Esophagus muscularis mucosa (tissue), 4 donors: ENCODE measurements around the gene S1PR2. TPM values are rescaled to one million over a fixed set of nuclear protein-coding genes. Genes with fewer than 3 reads are reported as not detected.
"Not testable (repeated sequence)": the region's sequence is repeated elsewhere in the genome, so short reads cannot be mapped to it uniquely, and the experiment has no call there.

Experiments used
- DNase-seq: peaks from one replicate; pipeline ENCODE4 v3.0.0-alpha.2; 2017; ENCODE audit errors: extremely low spot score
- H3K27ac ChIP-seq, 4 donors: fragments of 200-600 bp; sonication (generic); replicated peaks in 1 of 4; 1 replicate in 3 of 4; 2 replicates in 1 of 4; pipeline ENCODE4 v1.5.1; 2016 to 2019; ENCODE audit warnings: mild to moderate bottlenecking in 1 of 4
- H3K27me3 ChIP-seq, 4 donors: fragments of 200-600 bp; sonication (generic); one replicate each; pipeline versions ENCODE4 v1.5.1 to v1.6.0; 2016 to 2019
- H3K36me3 ChIP-seq, 4 donors: fragments of 200-600 bp; sonication (generic); one replicate each; pipeline ENCODE4 v1.5.1; 2016 to 2019
- H3K4me1 ChIP-seq, 4 donors: fragments of 200-600 bp; sonication (generic); one replicate each; pipeline ENCODE4 v1.5.1; 2016 to 2019
- H3K4me3 ChIP-seq, 4 donors: fragments of 200-600 bp; sonication (generic); 1 replicate in 2 of 4; 2 replicates in 2 of 4; pipeline ENCODE4 v1.5.1; 2016 to 2019; ENCODE audit warnings: mild to moderate bottlenecking in 4 of 4, moderate library complexity in 1 of 4
- H3K9me3 ChIP-seq, 4 donors: fragments of 200-600 bp; sonication (generic); 1 replicate in 3 of 4; 2 replicates in 1 of 4; pipeline ENCODE4 v1.5.1; 2016 to 2019
- EP300 ChIP-seq: sonication (generic); formaldehyde crosslinking; IDR thresholded peaks from one replicate; pipeline ENCODE4 v1.6.1; 2017; ENCODE audit warnings: antibody characterized with exemption
- POLR2A ChIP-seq: fragments of 450-650 bp; IDR thresholded peaks from one replicate; pipeline ENCODE4 v1.6.1; 2017; ENCODE audit warnings: antibody characterized with exemption, moderate library complexity, mild to moderate bottlenecking, low read depth
- POLR2AphosphoS5 ChIP-seq, 2 donors: sonication (generic); formaldehyde crosslinking; IDR thresholded peaks; one replicate each; pipeline ENCODE4 v1.6.1; 2017; ENCODE audit warnings: antibody characterized with exemption in 2 of 2
- WGBS: methylation state at CpG from one replicate; pipeline ENCODE4 v1.1.5; 2018; 5-methylcytosine and 5-hydroxymethylcytosine counted together
- intact Hi-C: fragments of 100-400 bp; cut with DNase I; formaldehyde crosslinking; loops from one replicate; pipeline ENCODE4 v1.15.1; 2023
- total RNA-seq, 4 donors: library from RNA; depleted of rRNA; stranded (reverse); fragments of >200 nt; gene quantifications; one replicate each; pipeline versions ENCODE4 v1.1.0 to v1.2.1, GENCODE V29; 2016
- TF ChIP-seq, protein P1 (sequence below), 3 experiments: fragments of 200-600 bp in 2 of 3; fragments of 450-650 bp in 1 of 3; sonication (generic) in 2 of 3; IDR thresholded peaks; one replicate each; pipeline ENCODE4 v1.5.1; 2017 to 2019; ENCODE audit warnings: antibody characterized with exemption in 3 of 3, mild to moderate bottlenecking in 2 of 3, moderate library complexity in 1 of 3

The S1PR2 gene
- total RNA-seq, 4 donors from 2014 or later: 14.5 to 27.7 (median 20.4) TPM

DNA sequence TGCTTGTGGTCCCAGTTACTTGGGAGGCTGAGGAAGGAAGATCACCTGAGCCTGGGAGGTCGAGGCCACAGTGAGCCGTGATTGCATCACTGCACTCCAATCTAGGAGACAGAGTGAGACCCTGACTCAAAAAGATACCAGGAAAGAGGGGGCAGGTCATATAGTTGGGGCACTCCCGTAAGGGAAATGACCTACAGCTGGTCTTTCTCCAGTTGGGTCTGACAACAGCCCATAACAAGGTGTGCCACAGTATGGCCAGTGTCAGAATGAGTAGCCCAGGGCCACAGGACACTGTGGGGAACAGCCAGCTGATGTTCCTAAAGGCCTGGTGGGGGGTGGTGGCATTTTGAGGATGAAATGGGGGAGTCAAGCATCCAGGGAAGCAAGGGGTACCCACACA is 47.2 kb downstream of the S1PR2 start:
- Histone ChIP-seq H3K9me3 (no peaks in the 10 kb centered on the region), H3K4me3 (no peak overlapping the region), H3K27me3 (no peaks in the 10 kb centered on the region), H3K4me1 (no peaks in the 10 kb centered on the region), H3K36me3 (peaks cover 22 to 61% (median 53%) of the 10 kb centered on the region in 4 donors), H3K27ac (no peak overlapping the region)
- WGBS: 84% methylated on average over 3 of the region's 3 CpGs
- DNase-seq: no peak
- TF ChIP-seq EP300 (no peak), POLR2AphosphoS5 (IDR thresholded peaks at IDR 0.05) (no peak), POLR2A (no peak)
- TF ChIP-seq, protein P1, sequence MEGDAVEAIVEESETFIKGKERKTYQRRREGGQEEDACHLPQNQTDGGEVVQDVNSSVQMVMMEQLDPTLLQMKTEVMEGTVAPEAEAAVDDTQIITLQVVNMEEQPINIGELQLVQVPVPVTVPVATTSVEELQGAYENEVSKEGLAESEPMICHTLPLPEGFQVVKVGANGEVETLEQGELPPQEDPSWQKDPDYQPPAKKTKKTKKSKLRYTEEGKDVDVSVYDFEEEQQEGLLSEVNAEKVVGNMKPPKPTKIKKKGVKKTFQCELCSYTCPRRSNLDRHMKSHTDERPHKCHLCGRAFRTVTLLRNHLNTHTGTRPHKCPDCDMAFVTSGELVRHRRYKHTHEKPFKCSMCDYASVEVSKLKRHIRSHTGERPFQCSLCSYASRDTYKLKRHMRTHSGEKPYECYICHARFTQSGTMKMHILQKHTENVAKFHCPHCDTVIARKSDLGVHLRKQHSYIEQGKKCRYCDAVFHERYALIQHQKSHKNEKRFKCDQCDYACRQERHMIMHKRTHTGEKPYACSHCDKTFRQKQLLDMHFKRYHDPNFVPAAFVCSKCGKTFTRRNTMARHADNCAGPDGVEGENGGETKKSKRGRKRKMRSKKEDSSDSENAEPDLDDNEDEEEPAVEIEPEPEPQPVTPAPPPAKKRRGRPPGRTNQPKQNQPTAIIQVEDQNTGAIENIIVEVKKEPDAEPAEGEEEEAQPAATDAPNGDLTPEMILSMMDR (IDR thresholded peaks at IDR 0.05): no peak
- intact Hi-C loops: no loop called here

DNA sequence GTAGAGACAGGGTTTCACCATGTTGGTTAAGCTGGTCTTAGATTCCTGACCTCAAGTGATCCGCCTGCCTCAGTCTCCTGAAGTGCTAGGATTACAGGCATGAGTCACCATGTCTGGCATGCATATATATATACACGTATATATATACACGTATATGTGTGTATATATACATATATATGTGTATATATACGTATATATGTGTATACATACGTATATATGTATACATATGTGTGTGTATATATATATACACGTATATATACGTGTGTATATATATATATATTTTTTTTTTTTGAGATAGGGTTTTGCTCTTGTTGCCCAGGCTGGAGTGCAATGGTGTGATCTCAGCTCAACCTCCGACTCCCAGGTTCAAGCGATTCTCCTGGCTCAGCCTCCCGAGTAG is 48.3 kb downstream of the S1PR2 start:
- Histone ChIP-seq H3K27ac (no peak overlapping the region), H3K27me3 (no peaks in the 10 kb centered on the region), H3K36me3 (peaks cover 22 to 72% (median 63%) of the 10 kb centered on the region in 4 donors), H3K4me1 (no peaks in the 10 kb centered on the region), H3K9me3 (no peaks in the 10 kb centered on the region), H3K4me3 (no peak overlapping the region)
- no peak for TF ChIP-seq POLR2A
- no peak for TF ChIP-seq EP300
- TF ChIP-seq, protein P1 (IDR thresholded peaks at IDR 0.05): no peak
- TF ChIP-seq POLR2AphosphoS5 (IDR thresholded peaks at IDR 0.05): no peak
- 84% methylated on average over 10 of the region's 10 CpGs for WGBS
- DNase-seq: no peak
- intact Hi-C loops: no loop called here

DNA sequence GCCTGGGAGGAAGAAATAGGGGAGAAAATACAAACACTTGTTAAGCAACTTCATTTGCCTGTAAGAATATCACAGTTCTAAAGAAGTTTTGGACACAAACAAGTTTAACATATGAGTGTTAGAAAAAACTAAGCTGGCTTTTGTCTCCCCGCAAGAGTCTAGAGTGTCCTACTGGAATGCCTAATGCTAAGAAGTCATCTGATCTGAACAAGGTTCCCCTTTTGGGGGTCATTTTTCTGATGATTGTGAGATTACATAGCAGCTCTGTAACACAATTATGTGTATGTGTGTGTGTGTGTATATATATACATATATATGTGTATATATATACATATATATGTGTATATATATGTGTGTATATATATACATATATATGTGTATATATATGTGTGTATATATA is 49.1 kb downstream of the S1PR2 start:
- H3K4me1 ChIP-seq: no peaks in the 10 kb centered on the region
- H3K9me3 ChIP-seq: no peaks in the 10 kb centered on the region
- intact Hi-C loops: no loop called here
- TF ChIP-seq POLR2A: no peak
- TF ChIP-seq EP300: no peak
- TF ChIP-seq, protein P1 (IDR thresholded peaks at IDR 0.05): no peak
- no peak for TF ChIP-seq POLR2AphosphoS5 (IDR thresholded peaks at IDR 0.05)
- 73% methylated on average over 1 of the region's 1 CpG for WGBS
- no peak for DNase-seq
- no peak overlapping the region for H3K27ac ChIP-seq
- no peaks in the 10 kb centered on the region for H3K27me3 ChIP-seq
- peaks cover 28 to 77% (median 69%) of the 10 kb centered on the region in 4 donors for H3K36me3 ChIP-seq
- H3K4me3 ChIP-seq: no peak overlapping the region

DNA sequence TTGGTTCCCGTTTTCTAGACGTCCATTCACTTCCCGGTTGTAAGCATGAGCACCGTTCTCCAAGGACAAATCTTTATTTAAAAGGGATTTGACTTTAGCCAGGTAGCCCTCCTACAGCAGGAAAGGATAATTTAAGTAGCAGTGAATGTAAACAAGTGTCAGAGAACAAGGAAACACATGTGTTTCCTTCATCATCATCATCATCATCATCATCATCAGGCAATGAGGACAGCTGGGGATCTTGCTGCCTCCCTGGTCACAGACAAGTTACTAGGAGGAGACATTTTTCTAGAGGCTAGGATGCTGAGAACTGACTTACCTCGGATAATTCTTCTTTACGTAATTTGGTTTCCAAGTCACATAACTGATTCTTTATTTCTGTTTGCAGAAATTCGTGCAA is 50.7 kb downstream of the S1PR2 start:
- TF ChIP-seq EP300 (no peak), POLR2A (no peak), POLR2AphosphoS5 (IDR thresholded peaks at IDR 0.05) (no peak)
- TF ChIP-seq, protein P1 (IDR thresholded peaks at IDR 0.05): no peak
- no peaks in the 10 kb centered on the region for H3K27me3 ChIP-seq
- no peaks in the 10 kb centered on the region for H3K4me1 ChIP-seq
- H3K27ac ChIP-seq: no peak overlapping the region
- no peak overlapping the region for H3K4me3 ChIP-seq
- 65% methylated on average over 7 of the region's 7 CpGs for WGBS
- peaks cover 34 to 81% (median 76%) of the 10 kb centered on the region in 4 donors for H3K36me3 ChIP-seq
- intact Hi-C loops: no loop called here
- DNase-seq: no peak
- no peaks in the 10 kb centered on the region for H3K9me3 ChIP-seq

DNA sequence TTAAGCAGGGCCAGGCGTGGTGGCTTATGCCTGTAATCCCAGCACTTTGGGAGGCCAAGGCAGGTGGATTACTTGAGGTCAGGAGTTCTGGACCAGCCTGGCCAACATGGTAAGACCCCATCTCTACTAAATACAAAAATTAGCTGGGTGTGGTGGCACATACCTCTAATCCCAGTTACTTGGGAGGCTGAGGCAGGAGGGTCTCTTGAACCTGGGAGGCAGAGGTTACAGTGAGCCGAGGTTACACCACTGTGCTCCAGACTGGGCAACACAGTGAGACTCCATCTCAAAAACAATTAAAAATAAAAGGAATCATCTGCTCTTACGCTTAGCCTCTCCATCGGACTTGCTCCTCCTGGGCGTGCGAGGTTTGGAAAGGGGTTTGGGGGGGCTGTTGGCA is 51.1 kb downstream of the S1PR2 start:
- peaks cover 34 to 81% (median 77%) of the 10 kb centered on the region in 4 donors for H3K36me3 ChIP-seq
- H3K4me3 ChIP-seq, H3K27ac ChIP-seq, H3K9me3 ChIP-seq, H3K27me3 ChIP-seq, H3K4me1 ChIP-seq, intact Hi-C loops, DNase-seq: not testable (repeated sequence)
- 89% methylated on average over 6 of the region's 6 CpGs for WGBS
